H9 (cell line): ENCODE data around the gene BHLHA15. TPM values are rescaled to one million over a fixed set of nuclear protein-coding genes. Genes with fewer than 3 reads are reported as not detected.

Source experiments
- DNase-seq: peaks from one replicate; pipeline ENCODE4 v3.0.0-alpha.2; 2017
- H2AFZ ChIP-seq: one replicate; pipeline ENCODE4 v1.6.1; 2013; ENCODE audit warnings: mild to moderate bottlenecking, low read length, control low read depth, moderate library complexity
- H2AK5ac ChIP-seq: 2 replicates; pipeline ENCODE4 v1.6.1; 2013; ENCODE audit warnings: low read length, control low read depth, mixed read lengths; ENCODE audit not compliant: insufficient read length
- H2BK120ac ChIP-seq: one replicate; pipeline ENCODE4 v1.6.1; 2013; ENCODE audit warnings: low read depth, mild to moderate bottlenecking, low read length, control low read depth, inconsistent platforms; ENCODE audit not compliant: poor library complexity, severe bottlenecking
- H2BK12ac ChIP-seq: 2 replicates; pipeline ENCODE4 v1.6.1; 2013; ENCODE audit warnings: low read length, control low read depth, mixed read lengths, low read depth; ENCODE audit not compliant: insufficient read length
- H2BK15ac ChIP-seq: 2 replicates; pipeline ENCODE4 v1.6.1; 2013; ENCODE audit warnings: low read depth, low read length, control low read depth
- H2BK20ac ChIP-seq: one replicate; pipeline ENCODE4 v1.6.1; 2013; ENCODE audit warnings: low read depth, mild to moderate bottlenecking, low read length, control low read depth, inconsistent platforms; ENCODE audit not compliant: poor library complexity, severe bottlenecking
- H2BK5ac ChIP-seq: 2 replicates; pipeline ENCODE4 v1.6.1; 2013; ENCODE audit warnings: low read length, control low read depth, mixed read lengths; ENCODE audit not compliant: insufficient read length
- H3K14ac ChIP-seq: 2 replicates; pipeline ENCODE4 v1.6.1; 2013; ENCODE audit warnings: low read length, control low read depth; ENCODE audit not compliant: insufficient read depth
- H3K18ac ChIP-seq: 2 replicates; pipeline ENCODE4 v1.6.1; 2013; ENCODE audit warnings: low read depth, mild to moderate bottlenecking, mixed read lengths, low read length, control low read depth; ENCODE audit not compliant: insufficient read length
- H3K23ac ChIP-seq: 2 replicates; pipeline ENCODE4 v1.6.1; 2013; ENCODE audit warnings: low read length, control low read depth, mixed read lengths, low read depth; ENCODE audit not compliant: insufficient read length
- H3K23me2 ChIP-seq: 2 replicates; pipeline ENCODE4 v1.6.1; 2013; ENCODE audit warnings: low read depth, mild to moderate bottlenecking, mixed read lengths, low read length, control low read depth; ENCODE audit not compliant: insufficient read length, poor library complexity, severe bottlenecking
- H3K27ac ChIP-seq: 2 replicates; pipeline ENCODE4 v1.5.1; 2013; ENCODE audit warnings: low read length, control low read depth, mixed read lengths, low read depth; ENCODE audit not compliant: insufficient read length
- H3K27me3 ChIP-seq: 2 replicates; pipeline ENCODE4 v1.6.1; 2013; ENCODE audit warnings: low read length, control low read depth, inconsistent platforms; ENCODE audit not compliant: insufficient read depth
- H3K4ac ChIP-seq: 2 replicates; pipeline ENCODE4 v1.6.1; 2013; ENCODE audit warnings: low read depth, mild to moderate bottlenecking, control low read depth, inconsistent platforms, low read length, moderate library complexity
- H3K4me1 ChIP-seq: 2 replicates; pipeline ENCODE4 v1.6.1; 2013; ENCODE audit warnings: low read length, control low read depth, inconsistent platforms; ENCODE audit not compliant: insufficient read depth
- H3K4me2 ChIP-seq: 2 replicates; pipeline ENCODE4 v1.6.1; 2013; ENCODE audit warnings: low read length, control low read depth, mixed read lengths; ENCODE audit not compliant: insufficient read length, insufficient read depth
- H3K56ac ChIP-seq: 2 replicates; pipeline ENCODE4 v1.6.1; 2013; ENCODE audit warnings: low read depth, mild to moderate bottlenecking, mixed read lengths, low read length, control low read depth; ENCODE audit not compliant: insufficient read length
- H3K79me1 ChIP-seq: 2 replicates; pipeline ENCODE4 v1.6.1; 2013; ENCODE audit warnings: low read depth, mild to moderate bottlenecking, moderate library complexity, low read length, control low read depth, inconsistent platforms; ENCODE audit not compliant: insufficient read depth, poor library complexity, severe bottlenecking
- H3K79me2 ChIP-seq: 2 replicates; pipeline ENCODE4 v1.6.1; 2013; ENCODE audit warnings: low read length, control low read depth, inconsistent platforms; ENCODE audit not compliant: insufficient read depth
- H3K9ac ChIP-seq: 2 replicates; pipeline ENCODE4 v1.6.1; 2013; ENCODE audit warnings: low read length, control low read depth, mixed read lengths; ENCODE audit not compliant: insufficient read length; ENCODE audit errors: extremely low read depth
- H3K9me3 ChIP-seq: one replicate; pipeline ENCODE4 v1.6.1; 2013; ENCODE audit warnings: low read depth, low read length, inconsistent platforms; ENCODE audit not compliant: control insufficient read depth
- H3T11ph ChIP-seq: one replicate; pipeline ENCODE4 v1.6.1; 2013; ENCODE audit warnings: mild to moderate bottlenecking, low read length, control low read depth, inconsistent platforms
- H4K20me1 ChIP-seq: one replicate; pipeline ENCODE4 v1.6.1; 2013; ENCODE audit not compliant: control insufficient read depth, insufficient read length, insufficient read depth
- H4K5ac ChIP-seq: 2 replicates; pipeline ENCODE4 v1.6.1; 2013; ENCODE audit warnings: low read depth, mild to moderate bottlenecking, mixed read lengths, low read length, control low read depth; ENCODE audit not compliant: insufficient read length
- H4K8ac ChIP-seq: replicated peaks from 2 replicates; pipeline ENCODE4 v1.6.1; 2013; ENCODE audit warnings: low read length, control low read depth, mixed read lengths, low read depth; ENCODE audit not compliant: insufficient read length
- H4K91ac ChIP-seq: 2 replicates; pipeline ENCODE4 v1.6.1; 2013; ENCODE audit warnings: low read depth, mild to moderate bottlenecking, moderate library complexity, mixed read lengths, low read length, control low read depth; ENCODE audit not compliant: insufficient read length
- H3K27ac Mint-ChIP-seq, 3 experiments: 2 replicates in 2 of 3; 3 replicates in 1 of 3; pipeline ENCODE4 v1.8.0; 2020 to 2021; ENCODE audit warnings: mixed read lengths in 3 of 3, mild to moderate bottlenecking in 1 of 3, moderate library complexity in 1 of 3
- H3K27me3 Mint-ChIP-seq: 2 replicates; pipeline ENCODE4 v1.8.0; 2021; ENCODE audit warnings: low read depth, mild to moderate bottlenecking, moderate library complexity, mixed read lengths
- H3K36me3 Mint-ChIP-seq, 3 experiments: 2 replicates in 2 of 3; 3 replicates in 1 of 3; pipeline ENCODE4 v1.8.0; 2020 to 2021; ENCODE audit warnings: low read depth in 3 of 3, mixed read lengths in 3 of 3; ENCODE audit not compliant: insufficient read depth in 1 of 3
- H3K4me1 Mint-ChIP-seq, 2 experiments: 2 replicates each; pipeline ENCODE4 v1.8.0; 2020; ENCODE audit warnings: mixed read lengths in 2 of 2
- H3K4me3 Mint-ChIP-seq, 2 experiments: 2 replicates in 1 of 2; 3 replicates in 1 of 2; pipeline ENCODE4 v1.8.0; 2020 to 2021; ENCODE audit warnings: mild to moderate bottlenecking in 2 of 2, mixed read lengths in 2 of 2, moderate library complexity in 1 of 2
- H3K9me3 Mint-ChIP-seq, 2 experiments: 2 replicates in 1 of 2; 3 replicates in 1 of 2; pipeline ENCODE4 v1.8.0; 2020; ENCODE audit warnings: mild to moderate bottlenecking in 2 of 2, mixed read lengths in 2 of 2, moderate library complexity in 1 of 2
- WGBS: extraction: QIAGEN DNeasy Blood & Tissue Kit; methylation state at CpG from one replicate; pipeline ENCODE4 v1.1.7; 2013; ENCODE audit warnings: missing lambda C conversion rate, low lambda C conversion rate, mixed read lengths; ENCODE audit not compliant: insufficient read length; ENCODE audit errors: extremely low coverage; 5-methylcytosine and 5-hydroxymethylcytosine counted together
- total RNA-seq: library from RNA; stranded (reverse); gene quantifications from 2 replicates; pipeline ENCODE4 v1.2.1, GENCODE V29; 2021
- TF ChIP-seq, protein P1 (sequence below): fragments of 200-600 bp; sonication (generic); conservative IDR thresholded peaks from 3 replicates; pipeline ENCODE4 v1.8.0; 2021; ENCODE audit warnings: antibody characterized with exemption, mild to moderate bottlenecking

BHLHA15 gene
- total RNA-seq, 1 experiment from 2014 or later = 1.4 TPM

- no peaks in the 10 kb centered on the region for H4K20me1 ChIP-seq
Observed at GRCh38 chr7:98194186-98194585, 17.1 kb upstream of the BHLHA15 start.

More at GRCh38 chr7:98194186-98194585, 17.1 kb upstream of the BHLHA15 start:
- Histone ChIP-seq H3K79me1 (no peaks in the 10 kb centered on the region), H4K5ac (no peak overlapping the region), H2BK20ac (no peak overlapping the region), H3K18ac (no peak overlapping the region), H3K56ac (no peak overlapping the region), H3K14ac (no peak overlapping the region), H3K9me3 (no peaks in the 10 kb centered on the region), H2BK5ac (no peak overlapping the region), H4K91ac (no peak overlapping the region), H3K9ac (no peak overlapping the region), H2BK15ac (no peak overlapping the region), H3T11ph (no peak overlapping the region), H3K23ac (no peak overlapping the region), H2AK5ac (no peak overlapping the region), H3K79me2 (no peaks in the 10 kb centered on the region), H3K4me1 (no peaks in the 10 kb centered on the region), H2AFZ (no peak overlapping the region), H4K8ac (no peak overlapping the region), H3K27ac (no peak overlapping the region), H2BK12ac (no peak overlapping the region), H3K4ac (no peak overlapping the region), H2BK120ac (no peak overlapping the region), H3K4me2 (no peak overlapping the region), H3K27me3 (no peaks in the 10 kb centered on the region), H3K23me2 (no peaks in the 10 kb centered on the region)
- Mint-ChIP-seq H3K9me3 (no peaks in the 10 kb centered on the region), H3K36me3 (peaks cover 22 to 64% (median 48%) of the 10 kb centered on the region in 3 experiments; a peak in 6 of 7 replicates), H3K27ac (no peak overlapping the region; a peak in 1 of 7 replicates), H3K4me3 (no peak overlapping the region), H3K4me1 (no peaks in the 10 kb centered on the region), H3K27me3 (no peaks in the 10 kb centered on the region)
- no CpG with 5 or more reads among the region's 28 CpGs for WGBS
- DNase-seq = no peak
- TF ChIP-seq, protein P1, sequence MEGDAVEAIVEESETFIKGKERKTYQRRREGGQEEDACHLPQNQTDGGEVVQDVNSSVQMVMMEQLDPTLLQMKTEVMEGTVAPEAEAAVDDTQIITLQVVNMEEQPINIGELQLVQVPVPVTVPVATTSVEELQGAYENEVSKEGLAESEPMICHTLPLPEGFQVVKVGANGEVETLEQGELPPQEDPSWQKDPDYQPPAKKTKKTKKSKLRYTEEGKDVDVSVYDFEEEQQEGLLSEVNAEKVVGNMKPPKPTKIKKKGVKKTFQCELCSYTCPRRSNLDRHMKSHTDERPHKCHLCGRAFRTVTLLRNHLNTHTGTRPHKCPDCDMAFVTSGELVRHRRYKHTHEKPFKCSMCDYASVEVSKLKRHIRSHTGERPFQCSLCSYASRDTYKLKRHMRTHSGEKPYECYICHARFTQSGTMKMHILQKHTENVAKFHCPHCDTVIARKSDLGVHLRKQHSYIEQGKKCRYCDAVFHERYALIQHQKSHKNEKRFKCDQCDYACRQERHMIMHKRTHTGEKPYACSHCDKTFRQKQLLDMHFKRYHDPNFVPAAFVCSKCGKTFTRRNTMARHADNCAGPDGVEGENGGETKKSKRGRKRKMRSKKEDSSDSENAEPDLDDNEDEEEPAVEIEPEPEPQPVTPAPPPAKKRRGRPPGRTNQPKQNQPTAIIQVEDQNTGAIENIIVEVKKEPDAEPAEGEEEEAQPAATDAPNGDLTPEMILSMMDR = no peak
